ENCODE measurements around the gene GALR2. TPM values are rescaled to one million over a fixed set of nuclear protein-coding genes. Genes with fewer than 3 reads are reported as not detected.

Gene GALR2, protein sequence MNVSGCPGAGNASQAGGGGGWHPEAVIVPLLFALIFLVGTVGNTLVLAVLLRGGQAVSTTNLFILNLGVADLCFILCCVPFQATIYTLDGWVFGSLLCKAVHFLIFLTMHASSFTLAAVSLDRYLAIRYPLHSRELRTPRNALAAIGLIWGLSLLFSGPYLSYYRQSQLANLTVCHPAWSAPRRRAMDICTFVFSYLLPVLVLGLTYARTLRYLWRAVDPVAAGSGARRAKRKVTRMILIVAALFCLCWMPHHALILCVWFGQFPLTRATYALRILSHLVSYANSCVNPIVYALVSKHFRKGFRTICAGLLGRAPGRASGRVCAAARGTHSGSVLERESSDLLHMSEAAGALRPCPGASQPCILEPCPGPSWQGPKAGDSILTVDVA
- total RNA-seq: under 1 TPM in 1 of 2 donors, not detected in 1; 0.80 TPM

DNA sequence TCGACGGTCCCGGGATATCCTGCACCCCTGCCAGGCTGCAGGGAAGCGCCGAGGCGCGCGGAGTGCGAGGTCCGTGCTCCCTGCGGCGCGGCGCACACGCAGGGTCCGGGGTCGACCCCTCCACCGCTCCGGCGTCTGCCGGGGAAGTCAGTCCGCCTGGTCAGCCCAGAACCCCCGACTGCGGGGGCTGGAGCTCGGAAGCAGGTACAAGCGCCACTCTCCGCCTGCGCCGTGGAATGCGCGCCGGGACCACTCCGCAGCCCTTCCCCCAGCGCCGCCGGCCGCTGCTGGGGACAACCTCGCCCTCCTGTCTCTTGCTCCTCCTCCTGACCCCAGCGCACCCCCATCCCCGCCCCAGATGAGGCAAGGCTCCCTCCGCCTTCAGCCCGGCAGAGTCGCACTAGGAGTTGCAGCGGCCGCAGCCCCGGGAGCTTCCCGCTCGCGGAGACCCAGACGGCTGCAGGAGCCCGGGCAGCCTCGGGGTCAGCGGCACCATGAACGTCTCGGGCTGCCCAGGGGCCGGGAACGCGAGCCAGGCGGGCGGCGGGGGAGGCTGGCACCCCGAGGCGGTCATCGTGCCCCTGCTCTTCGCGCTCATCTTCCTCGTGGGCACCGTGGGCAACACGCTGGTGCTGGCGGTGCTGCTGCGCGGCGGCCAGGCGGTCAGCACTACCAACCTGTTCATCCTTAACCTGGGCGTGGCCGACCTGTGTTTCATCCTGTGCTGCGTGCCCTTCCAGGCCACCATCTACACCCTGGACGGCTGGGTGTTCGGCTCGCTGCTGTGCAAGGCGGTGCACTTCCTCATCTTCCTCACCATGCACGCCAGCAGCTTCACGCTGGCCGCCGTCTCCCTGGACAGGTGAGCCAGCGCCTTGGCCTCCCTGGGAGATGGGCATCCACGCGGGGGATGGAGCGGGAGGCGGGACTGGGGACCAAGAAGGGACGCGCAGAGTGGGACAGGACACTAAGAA is at the start of gene GALR2:
TSS of gene GALR2 (plus strand) at position 392 of the 974 bp plus-strand sequence. CDS start at position 495, 103 bp downstream.
- H3K27me3 ChIP-seq (replicated peaks; ENCODE audit: insufficient read depth): peaks cover 32% of the 10 kb centered on the region
- H3K4me1 ChIP-seq (replicated peaks): peaks cover 9% of the 10 kb centered on the region
- no peak for DNase-seq (ENCODE audit: low spot score)
- WGBS: 2% methylated on average over 76 of the region's 92 CpGs
- no peaks in the 10 kb centered on the region for H3K9me3 ChIP-seq
- H3K4me3 ChIP-seq: no peak within 1 kb of the TSS
- TF ChIP-seq POLR2A (IDR thresholded peaks at IDR 0.05): no peak
- TF ChIP-seq, protein P1, sequence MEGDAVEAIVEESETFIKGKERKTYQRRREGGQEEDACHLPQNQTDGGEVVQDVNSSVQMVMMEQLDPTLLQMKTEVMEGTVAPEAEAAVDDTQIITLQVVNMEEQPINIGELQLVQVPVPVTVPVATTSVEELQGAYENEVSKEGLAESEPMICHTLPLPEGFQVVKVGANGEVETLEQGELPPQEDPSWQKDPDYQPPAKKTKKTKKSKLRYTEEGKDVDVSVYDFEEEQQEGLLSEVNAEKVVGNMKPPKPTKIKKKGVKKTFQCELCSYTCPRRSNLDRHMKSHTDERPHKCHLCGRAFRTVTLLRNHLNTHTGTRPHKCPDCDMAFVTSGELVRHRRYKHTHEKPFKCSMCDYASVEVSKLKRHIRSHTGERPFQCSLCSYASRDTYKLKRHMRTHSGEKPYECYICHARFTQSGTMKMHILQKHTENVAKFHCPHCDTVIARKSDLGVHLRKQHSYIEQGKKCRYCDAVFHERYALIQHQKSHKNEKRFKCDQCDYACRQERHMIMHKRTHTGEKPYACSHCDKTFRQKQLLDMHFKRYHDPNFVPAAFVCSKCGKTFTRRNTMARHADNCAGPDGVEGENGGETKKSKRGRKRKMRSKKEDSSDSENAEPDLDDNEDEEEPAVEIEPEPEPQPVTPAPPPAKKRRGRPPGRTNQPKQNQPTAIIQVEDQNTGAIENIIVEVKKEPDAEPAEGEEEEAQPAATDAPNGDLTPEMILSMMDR (IDR thresholded peaks at IDR 0.05): no peak
- TF ChIP-seq POLR2AphosphoS5 (IDR thresholded peaks at IDR 0.05): no peak
- H3K36me3 ChIP-seq: no peaks in the 10 kb centered on the region
- intact Hi-C loops (cut with DNase I): no loop called here
- H3K27ac ChIP-seq: no peak within 1 kb of the TSS

DNA sequence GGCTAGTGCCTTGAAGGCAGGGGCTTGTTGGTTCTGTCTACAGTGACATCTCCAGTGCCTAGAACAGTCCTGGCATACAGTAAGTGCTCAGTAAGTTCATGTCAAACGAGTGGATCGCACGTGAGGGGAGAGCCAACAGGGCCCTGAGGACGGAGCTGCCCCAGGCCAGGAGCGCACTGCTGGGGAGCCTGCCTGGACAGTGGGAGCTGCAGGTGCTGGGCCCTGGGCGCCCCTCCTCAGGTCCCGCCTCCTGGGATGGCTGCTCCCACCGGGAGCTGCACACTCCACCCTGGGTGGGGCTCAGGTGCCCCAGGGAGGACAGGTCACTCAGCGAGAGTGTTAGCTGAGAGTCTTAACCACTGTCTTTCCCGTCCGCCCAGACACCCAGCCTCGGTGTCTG is 49.3 kb upstream of the GALR2 start:
- TF ChIP-seq, protein P1 (IDR thresholded peaks at IDR 0.05): no peak
- TF ChIP-seq POLR2A (IDR thresholded peaks at IDR 0.05): no peak
- no peak for TF ChIP-seq POLR2AphosphoS5 (IDR thresholded peaks at IDR 0.05)
- H3K36me3 ChIP-seq: no peaks in the 10 kb centered on the region
- intact Hi-C loops (cut with DNase I): no loop called here
- H3K27me3 ChIP-seq (replicated peaks; ENCODE audit: insufficient read depth): no peaks in the 10 kb centered on the region
- H3K4me1 ChIP-seq (replicated peaks): no peaks in the 10 kb centered on the region
- DNase-seq (ENCODE audit: low spot score): no peak
- H3K9me3 ChIP-seq: no peaks in the 10 kb centered on the region
- WGBS: 88% methylated on average over 12 of the region's 12 CpGs
- no peak overlapping the region for H3K4me3 ChIP-seq
- no peak overlapping the region for H3K27ac ChIP-seq

DNA sequence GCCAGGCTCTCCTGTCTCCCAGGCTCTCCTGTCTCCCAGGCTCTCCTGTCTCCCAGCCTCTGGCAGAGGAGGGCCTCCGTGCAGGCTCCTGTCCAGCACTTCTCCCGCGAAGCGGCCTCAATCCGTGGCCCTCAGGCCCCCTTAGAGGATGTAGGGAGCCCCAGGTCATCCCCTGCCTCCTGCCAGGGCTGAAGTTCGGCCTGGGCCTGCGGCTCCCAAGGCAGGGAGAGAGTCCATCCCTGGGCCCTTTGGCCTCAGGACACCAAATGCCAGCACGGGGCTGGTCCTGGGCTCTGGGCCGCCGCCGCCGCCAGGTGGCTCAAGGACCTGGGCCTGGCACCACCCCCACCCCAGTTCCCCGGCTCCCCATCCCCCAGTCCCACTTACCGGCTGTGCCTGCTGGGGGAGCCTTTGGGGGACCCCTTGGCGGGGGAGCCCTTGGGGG is 47.8 kb upstream of the GALR2 start:
- Histone ChIP-seq H3K27ac (peak overlapping the region; percentile 69 to 82), H3K9me3 (no peaks in the 10 kb centered on the region), H3K4me3 (peak overlapping the region; percentile 26 to 37), H3K36me3 (no peaks in the 10 kb centered on the region), H3K4me1 (replicated peaks) (no peaks in the 10 kb centered on the region), H3K27me3 (replicated peaks; ENCODE audit: insufficient read depth) (no peaks in the 10 kb centered on the region)
- DNase-seq (ENCODE audit: low spot score): peak; percentile 42
- no peak for TF ChIP-seq POLR2AphosphoS5 (IDR thresholded peaks at IDR 0.05)
- TF ChIP-seq, protein P1 (IDR thresholded peaks at IDR 0.05): peak in 2 of 4 experiments; percentile 37 to 41
- intact Hi-C loops (cut with DNase I): no loop called here
- 76% methylated on average over 10 of the region's 15 CpGs for WGBS

DNA sequence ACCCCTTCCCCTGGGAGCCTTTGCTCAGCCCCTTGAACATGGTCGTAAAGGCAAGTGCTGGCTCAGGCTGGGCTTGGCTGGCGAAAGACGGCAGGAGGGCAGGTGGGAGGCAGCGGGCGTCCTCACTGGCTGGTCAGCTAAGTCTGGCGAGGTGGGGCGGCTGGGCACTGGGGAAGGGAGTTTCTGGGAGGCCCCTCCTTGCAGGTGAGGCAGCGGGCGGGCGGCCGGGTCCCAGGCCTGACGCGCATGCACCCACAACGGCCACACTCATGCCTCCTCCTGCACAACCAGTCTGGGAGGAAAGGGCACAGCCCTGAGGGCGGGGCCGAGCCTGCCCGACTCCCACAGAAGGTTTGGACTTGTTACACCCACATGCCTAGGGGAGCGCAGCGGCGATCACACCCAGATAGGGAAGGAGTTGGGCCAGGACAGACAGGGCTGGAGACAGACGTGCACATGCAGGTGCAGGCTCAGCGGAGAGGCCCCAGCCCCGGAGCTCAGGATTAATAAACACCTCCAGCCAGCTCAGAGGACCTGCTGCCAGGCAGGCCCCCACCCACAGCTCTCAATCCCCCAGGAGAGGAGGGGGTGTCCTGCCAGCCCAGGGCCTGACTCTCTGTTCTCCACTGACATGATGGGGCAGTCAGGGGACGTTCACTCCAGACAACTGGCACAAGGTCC is 47.3 kb upstream of the GALR2 start, which contains the start of gene EVPL:
TSS of gene EVPL (minus strand) at position 148 of the 681 bp plus-strand sequence. CDS start at position 40, 108 bp downstream.
- intact Hi-C loops (cut with DNase I): no loop called here
- peak within 1 kb of the TSS; percentile 69 to 82 for H3K27ac ChIP-seq

More for the DNA sequence above, 47.3 kb upstream of the GALR2 start, which contains the start of gene EVPL:
- 42% methylated on average over 24 of the region's 24 CpGs for WGBS
- peak; percentile 88 for DNase-seq (ENCODE audit: low spot score)
- Histone ChIP-seq H3K36me3 (no peaks in the 10 kb centered on the region), H3K27me3 (replicated peaks; ENCODE audit: insufficient read depth) (no peaks in the 10 kb centered on the region), H3K4me3 (peak within 1 kb of the TSS; percentile 26 to 37), H3K4me1 (replicated peaks) (no peaks in the 10 kb centered on the region), H3K9me3 (no peaks in the 10 kb centered on the region)
- TF ChIP-seq, protein P1 (IDR thresholded peaks at IDR 0.05): peak in 1 of 4 experiments; percentile 7
- TF ChIP-seq POLR2A (IDR thresholded peaks at IDR 0.05) (peak; percentile 84), POLR2AphosphoS5 (IDR thresholded peaks at IDR 0.05) (peak; percentile 80)
